NCI-H187 (cell line): ENCODE measurements around the gene KITLG.
"Not testable (repeated sequence)": the region's sequence is repeated elsewhere in the genome, so short reads cannot be mapped to it uniquely, and the experiment has no call there.

Experiments
- DNase-seq, 2 experiments: peaks; one replicate each; lab custom pipeline; 2025; lab: John Stamatoyannopoulos, UW

The KITLG gene

DNA sequence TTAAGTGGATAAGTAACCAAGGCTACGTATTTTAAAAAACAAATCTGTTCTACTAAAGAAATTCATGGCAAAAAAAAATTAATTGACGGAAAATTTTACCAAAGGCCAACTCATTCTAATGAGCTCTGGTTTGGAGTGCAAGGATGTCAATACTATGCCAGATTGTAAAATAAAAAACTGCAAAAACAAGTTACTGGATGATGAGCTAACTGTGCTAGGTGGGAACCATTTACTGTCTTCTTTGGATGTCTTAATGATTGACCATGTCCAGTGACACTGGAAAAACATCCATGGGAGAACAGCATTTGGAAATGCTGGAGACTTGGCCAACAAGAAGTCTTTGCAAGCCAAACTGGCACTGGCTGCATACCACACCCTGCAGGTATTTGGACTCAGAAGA is 41.6 kb downstream of the KITLG start:
- DNase-seq: no peak

DNA sequence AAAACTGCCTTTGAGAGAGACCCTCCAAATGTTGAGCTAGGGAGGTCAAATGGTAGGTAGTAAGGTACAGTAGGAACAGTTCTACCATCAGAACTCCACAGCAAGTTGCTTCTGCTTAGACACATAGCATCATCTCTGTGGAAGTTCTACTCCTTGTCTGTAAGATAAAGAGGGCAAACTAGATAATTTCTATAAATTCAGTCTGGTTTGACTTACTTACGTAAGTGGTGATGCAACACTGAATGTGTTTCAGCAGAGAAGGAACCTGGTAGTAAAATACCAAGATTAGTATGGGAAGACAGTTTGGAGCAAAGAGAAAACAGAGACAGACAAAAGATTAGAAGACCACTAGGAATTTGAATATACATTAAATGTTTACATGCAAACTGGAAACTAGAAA is 42.0 kb downstream of the KITLG start:
- no peak for DNase-seq

DNA sequence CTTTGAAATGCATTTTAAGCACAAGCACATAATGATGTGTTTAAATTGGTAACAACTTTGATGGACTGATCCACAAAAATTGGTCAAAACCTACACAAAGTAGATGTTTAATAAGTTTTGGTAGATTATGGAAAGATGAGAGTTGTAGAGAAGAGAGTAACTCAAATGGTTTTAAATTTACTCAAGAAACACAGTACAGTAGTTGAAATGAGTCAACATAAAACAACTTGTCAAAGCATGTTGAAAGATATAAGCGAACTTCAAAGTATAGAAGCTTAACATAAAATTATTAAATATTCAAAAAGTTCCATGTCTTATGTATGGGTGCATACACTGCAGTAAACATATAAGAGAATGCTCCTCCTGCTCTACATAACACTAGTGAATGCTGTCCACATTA is 49.4 kb downstream of the KITLG start:
- DNase-seq: no peak

DNA sequence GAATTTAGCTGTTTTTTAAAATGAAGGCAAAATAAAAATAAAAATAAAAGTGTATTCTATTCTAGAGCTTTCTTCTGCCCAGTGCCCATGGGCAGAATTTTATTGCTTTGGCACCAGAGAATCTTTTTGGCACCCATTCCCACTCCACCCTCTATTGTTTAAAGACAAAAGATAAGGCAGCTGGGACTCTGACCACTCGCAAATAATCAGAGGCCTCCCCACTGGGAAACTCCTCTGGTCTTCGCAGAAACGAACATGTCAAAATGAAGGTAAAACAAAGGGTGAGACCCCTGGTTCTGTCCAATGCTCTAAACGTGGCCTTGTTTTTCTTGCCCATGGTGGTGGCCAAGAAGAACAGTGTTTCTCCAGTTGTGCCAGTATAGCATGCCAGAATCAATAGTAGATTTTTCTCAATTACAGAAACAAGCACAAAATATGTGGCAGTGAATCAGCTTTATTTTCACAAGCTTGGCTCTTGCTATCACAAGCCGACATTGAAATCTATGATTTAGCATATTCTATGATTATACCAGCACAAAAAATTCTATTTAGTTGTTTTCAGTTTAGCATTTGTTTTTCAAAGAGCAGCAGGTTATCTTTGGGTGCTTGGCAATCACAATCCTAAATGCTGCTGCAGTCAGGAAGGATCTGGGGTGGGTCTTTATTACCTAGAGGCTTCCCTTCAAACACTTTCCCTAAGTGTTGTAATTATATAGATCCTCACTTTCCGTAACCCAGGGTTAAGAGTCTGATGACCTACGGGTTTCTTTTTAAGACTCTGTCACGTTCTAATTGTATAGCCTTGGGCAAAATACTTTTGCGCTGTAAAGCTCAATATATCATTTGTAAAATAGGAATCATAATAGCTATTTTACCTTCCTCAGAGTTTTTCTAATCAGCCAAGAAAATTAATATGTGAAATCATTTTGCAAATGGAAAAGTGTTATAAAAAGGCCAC is 50.5 kb downstream of the KITLG start:
- no peak for DNase-seq

DNA sequence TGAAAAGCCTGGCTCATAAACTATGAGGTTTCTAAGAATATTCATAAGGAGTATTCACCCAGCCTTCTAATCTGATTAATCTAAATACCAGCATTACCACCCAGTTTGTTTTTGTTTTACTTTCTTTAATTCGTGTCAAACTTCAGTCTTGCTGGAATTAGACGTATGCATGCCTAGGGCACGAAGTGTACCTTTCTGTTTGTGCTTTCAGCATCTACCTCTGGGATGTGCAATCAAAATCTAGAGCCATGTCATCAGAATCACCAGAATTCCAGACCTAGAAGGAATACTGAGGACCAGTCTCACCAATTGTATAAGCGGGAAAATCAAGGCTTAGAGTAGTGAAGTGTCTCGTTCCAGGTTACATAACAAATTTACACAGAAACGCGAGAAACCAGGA is 57.3 kb downstream of the KITLG start:
- no peak for DNase-seq

GRCh38 chr12:88520436-88520820 is 59.8 kb downstream of the KITLG start:
- no peak for DNase-seq

DNA sequence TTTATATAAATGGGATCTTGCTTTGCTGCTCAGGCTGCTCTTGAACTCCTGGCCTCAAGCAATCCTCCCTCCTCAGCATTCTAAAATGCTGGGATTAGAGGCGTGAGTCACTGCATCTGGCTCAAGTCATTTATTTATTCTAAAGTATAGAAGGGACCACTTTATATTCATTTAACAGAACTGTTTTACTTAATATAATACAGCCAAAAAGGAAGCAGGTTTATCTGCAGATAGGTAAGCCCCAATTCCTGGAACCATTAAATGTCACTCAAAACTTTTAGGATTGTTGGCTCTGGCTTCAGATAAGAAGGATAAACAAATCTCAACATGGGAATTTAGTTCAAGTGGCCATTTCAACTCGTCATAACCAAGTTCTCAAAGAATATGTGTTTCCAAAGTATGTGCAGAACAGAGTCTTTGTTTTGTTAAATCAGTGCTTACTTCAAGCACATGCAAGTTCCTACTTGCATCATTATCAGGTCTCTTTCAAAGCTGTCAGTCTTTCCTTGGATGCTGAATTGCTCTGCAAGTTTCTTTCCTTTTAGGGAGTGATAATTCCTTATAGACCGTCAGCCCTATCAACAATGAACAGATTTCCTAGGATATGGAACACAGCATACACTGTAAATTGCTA is 60.4 kb downstream of the KITLG start:
- no peak for DNase-seq

GRCh38 chr12:88518863-88519403 is 61.3 kb downstream of the KITLG start:
- no peak for DNase-seq

DNA sequence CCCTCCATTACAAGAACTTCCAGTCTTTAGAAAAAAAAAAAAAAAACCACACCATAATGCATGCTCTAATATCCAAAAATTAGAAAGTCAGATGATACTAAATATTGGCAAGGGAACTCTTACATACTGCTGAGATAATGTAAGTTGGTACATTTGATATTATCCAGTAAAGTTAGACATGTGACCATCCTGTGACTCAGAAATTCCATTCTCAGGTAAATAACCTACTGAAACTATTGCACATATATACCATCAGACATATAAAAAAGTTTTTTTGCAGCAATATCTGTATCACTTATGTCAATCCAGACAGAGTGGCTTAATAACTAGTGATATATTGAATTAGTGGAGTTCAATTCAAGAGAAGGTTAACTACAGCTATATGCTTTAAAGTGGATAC is 63.5 kb downstream of the KITLG start:
- no peak for DNase-seq

- DNase-seq: no peak
These were observed 69.4 kb downstream of the KITLG start for GRCh38 chr12:88510843-88511242.

GRCh38 chr12:88509851-88510250 is 70.4 kb downstream of the KITLG start:
- no peak for DNase-seq

GRCh38 chr12:88509347-88509746 is 70.9 kb downstream of the KITLG start:
- DNase-seq: no peak

- not testable (repeated sequence) for DNase-seq
These were observed 72.4 kb downstream of the KITLG start for GRCh38 chr12:88507851-88508250.

DNA sequence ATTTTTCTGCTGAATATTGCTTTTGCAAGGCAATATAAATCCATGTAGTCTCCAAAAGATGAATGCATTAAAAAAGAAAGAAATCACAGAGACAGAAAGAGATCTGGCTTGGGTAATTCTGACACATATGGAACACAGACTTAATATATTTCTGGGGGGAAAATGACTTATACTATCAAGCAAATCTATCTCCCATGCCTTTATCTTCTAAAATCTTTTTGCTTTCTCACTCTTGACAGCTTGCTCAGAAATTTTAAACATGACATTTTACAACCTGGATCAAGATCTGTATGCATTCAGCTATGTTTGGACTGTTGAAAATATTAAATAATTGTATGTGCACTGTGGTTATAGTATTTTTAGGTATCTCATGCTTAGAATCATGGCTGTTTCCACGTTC is 73.0 kb downstream of the KITLG start:
- no peak for DNase-seq

DNA sequence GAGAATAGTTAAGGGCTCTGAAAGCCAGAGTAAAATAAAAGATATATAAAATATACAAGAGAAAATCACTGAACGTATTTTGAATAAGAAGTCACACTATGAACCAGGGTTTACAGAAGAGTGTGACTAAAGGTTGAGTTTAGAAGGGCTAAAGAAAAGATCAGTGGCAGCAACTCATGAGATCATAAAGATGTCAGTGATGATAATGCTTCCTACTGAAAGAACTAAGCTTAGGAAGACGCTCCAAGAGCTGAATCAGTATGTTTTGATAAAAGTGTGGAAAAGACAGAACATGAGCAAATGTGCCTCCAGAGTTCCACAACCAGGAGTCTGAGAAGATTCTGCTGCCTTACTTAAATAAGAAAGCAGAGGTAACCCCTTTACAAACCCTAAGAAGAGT is 74.6 kb downstream of the KITLG start:
- DNase-seq: no peak

DNA sequence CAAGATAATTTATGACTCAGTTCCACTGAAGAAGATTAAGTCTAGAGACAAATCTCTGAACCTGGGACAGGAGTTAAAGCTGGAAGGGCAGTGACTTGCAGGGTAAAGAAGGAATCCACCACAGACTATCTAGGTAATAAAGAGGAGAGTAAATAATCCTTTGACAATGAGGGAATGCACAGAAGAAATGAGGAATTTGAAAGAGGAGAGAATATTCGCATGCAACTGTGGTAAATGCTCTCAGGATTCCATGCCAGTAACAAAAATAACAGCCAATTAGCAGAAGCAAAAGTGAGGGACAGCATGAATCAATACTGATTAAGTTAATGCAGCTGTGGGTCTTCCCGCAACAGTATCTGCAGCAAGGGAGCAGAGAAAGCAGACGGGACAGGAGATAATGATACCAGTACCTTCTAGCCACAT is 77.0 kb downstream of the KITLG start:
- DNase-seq: no peak

GRCh38 chr12:88501972-88502938 is 78.0 kb downstream of the KITLG start:
- no peak for DNase-seq

DNA sequence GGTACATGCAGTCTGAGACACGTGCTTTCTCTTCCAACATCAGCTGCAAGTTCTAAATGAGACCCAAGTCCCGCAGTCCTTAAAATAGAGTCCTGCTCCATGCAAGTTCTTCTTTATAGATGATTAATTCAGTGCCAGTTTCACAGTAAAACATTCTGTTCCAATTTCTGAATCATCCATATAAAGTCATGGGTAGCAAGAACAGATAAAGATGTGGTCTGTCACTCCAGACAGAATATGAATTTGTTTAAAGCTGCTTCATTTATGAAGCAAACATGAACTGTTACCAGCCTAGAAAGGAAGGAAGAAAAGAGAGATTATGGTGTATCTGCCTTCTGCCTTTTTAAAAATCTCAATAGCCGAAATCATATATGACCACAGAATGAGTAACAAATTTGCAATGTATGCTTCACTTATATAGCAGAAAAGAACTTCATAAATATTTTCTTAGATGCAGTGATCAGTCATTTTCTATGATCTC is 83.3 kb downstream of the KITLG start:
- no peak for DNase-seq

- DNase-seq: no peak
These were observed 83.8 kb downstream of the KITLG start for GRCh38 chr12:88496429-88496828.

DNA sequence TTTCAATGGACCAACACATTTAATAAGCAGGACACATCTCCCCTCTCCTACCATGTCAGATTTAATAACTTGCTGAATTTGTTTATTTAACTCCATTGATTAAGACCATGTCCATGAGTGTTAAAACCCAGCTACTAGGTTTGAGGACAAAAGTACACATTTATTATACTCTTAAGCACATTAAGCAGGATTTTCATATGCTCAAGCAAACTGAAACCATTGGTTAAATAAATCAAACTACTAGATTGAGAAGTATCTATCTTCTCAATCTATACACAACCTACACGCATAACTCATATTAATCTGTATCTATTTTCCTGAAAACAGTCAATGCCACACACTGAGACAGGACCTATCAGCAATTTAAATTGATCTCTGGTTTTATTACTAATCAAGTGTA is 85.2 kb downstream of the KITLG start:
- DNase-seq: no peak

- no peak for DNase-seq
These were observed 85.8 kb downstream of the KITLG start for GRCh38 chr12:88494520-88494919.

DNA sequence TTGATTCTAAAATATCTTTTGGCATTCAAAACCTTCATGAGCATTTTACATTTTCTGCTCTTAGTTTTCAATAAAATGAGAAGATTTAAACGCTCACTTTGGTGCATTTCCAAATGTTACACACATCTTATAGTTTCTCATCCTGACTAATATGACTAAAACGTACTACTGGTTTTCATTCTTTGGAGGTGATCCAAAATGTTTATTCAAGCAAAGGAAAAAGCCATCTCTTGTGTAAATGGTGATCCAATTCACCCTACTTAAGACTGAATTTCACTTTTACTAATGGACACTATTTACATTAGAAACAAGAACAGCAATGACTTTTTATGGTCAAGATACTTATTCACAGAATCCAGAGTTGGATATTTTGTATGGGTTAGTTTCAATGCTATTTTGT is 86.6 kb downstream of the KITLG start:
- no peak for DNase-seq
